Measurements from ENCODE around the gene AMPD2.
A peak's percentile ranks its signal among the peaks of the same experiment; 100 is the strongest.

The AMPD2 gene

DNA sequence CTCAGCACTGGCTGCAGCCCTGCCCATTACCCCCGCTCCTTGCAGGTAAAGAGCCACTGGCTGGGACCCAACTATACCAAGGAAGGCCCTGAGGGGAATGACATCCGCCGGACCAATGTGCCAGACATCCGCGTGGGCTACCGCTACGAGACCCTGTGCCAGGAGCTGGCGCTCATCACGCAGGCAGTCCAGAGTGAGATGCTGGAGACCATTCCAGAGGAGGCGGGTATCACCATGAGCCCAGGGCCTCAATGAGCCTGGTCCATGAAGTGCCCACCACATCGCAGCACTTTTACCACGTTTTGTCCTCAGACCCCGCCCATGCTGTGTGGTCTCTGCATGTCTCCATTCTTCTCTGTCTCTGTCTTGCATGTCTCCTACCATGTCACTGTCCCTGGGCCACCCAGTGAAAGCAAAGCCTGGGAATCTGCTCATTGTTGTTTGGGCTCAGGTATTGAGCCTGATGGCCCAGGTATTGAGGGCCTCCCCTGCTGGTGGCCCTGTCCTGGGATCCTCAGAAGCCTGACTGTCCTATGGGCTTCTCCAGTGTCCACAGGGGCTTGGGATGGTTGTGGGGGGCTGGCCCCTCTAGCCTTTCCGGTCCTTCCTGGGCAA is 11.4 kb downstream of the AMPD2 start:
- peak; percentile 42 for DNase-seq

DNA sequence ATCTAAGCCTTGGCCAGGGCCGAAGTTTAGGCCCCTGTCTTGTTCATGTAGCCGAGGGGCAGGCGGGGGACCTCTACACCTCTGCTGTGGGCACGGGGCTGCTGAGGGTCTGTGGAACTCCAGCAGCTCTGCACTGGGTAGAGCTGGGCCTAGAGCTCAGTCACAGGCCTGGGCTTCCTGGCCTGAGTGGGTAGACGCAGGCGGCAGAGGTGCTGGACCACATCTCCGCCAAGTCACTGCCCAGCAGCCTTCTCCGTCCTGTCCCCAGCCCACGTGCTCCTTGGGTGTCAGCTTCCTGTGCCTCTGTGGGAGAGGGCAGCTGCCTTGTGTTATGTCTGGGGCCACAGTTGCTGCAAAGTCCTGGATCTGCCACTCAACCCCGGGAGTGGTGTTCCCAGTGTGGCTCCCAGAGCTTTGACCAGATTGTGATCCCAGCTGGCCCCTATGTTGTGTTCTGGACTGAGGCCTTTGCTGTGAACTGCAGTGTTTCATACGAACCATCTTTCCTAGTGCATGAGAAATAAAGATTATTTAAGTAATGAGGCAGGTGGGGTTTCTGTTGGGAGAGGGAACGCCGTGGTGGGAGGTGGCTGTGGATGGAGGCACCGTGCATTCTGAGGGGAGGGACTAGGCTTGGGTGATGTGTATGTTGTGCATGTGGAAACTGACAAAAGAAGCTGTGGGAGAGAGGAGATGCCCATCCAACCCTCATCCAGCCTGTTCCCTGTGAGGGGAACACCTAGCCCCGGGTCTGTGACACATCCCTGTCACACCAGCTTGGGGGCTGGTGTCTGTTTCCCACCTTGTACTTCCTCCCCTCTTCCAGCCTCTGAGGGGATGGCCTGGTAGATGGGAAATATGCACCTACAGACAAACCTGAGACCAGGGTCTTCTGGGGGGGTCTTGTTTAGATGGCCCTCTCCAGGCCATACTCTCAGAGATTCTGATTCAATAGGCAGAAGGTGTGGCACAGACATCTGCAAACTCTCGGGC is 12.2 kb downstream of the AMPD2 start:
- peak; percentile 42 for DNase-seq

DNA sequence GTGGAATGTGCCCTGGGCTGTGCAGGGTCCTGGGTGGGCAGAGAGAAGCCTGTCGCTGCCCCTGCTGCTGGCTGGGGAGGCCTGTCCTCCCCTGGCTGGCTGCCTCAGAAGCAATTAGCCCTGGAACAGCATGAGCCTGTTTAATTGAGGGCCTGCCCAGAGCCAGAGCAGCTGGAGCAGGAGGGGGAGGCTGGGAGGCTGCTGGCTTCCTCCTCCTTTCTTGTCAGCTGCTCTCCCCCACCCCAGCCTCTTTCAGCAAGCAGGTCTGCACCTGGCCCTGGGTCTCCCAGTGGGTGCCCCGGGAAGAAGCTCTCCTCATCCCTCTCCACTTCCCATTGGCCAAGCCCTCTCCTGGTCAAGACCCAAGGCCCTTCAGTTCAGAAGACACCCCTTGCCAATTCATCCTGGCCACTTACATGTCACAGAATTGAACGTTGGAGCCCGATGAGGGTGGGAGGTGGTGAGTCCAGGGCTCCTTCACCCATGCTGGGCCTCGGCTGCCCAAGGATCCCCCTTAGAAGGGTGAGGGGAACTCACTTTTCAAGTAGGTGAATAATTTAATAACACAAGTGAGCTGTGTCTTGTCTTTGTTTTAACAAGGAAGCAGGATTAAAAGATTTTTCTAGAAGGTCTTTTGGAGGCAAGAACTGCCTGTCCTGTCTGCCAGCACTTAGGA is 13.2 kb downstream of the AMPD2 start:
- peak; percentile 88 for DNase-seq

DNA sequence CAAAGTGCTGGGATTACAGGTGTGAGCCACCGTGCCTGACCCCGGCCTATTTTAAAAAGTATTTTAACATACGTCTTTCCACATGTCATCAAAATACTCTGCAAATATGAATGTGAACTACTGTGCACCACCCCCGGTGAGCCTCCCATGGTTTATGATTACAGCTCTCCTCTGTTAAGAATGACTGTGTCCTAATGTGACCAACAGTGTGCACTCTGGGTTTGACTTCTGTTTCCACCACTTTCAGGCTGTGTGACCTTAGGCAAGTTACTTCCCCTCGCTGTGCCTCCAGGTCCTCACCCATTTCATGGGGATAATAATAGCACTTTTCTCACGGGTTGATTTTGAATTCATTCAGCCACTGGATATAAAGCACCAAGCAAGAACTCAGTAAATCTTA is 14.7 kb downstream of the AMPD2 start:
- peak; percentile 35 for DNase-seq

DNA sequence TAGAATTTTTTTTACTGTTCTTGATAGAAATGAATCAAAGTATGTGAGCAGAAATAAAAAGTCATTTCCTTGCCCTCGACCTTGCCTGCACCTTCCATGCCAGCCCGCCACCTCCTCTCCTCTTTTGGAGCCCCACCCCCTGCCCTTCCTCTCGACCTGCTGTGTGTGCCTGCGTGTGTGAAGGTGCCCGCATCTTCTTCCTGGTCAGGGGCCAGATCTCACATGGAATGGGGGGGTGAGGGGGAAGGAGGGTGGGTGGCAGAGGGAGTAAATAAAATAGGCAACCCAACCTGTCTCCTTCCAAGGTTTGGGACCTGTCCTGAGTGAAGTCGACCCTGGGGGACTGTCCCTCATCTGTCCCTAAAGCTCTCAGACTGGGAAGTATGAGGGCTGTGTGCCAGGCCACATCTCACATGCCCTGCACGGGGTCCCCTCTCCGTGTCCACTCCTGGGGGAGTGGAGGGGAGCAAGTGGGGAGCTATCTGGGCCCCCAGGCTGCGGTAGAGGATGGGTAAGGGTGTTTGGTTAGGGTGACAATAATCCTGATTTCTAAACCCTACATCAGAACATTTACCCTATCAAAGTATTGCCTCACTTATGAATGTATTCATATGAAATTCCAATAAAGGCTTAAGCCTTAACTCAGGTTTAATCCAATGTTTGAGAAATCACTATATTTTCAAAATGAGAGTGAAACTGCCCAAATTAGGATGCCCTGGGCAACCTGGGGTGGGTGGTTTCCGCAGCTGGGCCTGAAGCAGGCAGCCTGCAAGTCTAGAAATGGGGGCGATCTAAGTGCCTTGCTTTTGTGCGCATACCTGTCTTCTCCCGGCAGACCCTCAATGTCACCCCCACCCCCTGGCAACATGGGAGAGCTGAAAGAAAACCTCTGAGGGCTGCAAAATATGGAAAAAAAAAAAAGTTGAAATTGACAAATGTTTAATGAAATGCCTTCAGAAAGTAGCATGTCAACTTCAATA is 15.4 kb downstream of the AMPD2 start:
- peak; percentile 35 for DNase-seq

DNA sequence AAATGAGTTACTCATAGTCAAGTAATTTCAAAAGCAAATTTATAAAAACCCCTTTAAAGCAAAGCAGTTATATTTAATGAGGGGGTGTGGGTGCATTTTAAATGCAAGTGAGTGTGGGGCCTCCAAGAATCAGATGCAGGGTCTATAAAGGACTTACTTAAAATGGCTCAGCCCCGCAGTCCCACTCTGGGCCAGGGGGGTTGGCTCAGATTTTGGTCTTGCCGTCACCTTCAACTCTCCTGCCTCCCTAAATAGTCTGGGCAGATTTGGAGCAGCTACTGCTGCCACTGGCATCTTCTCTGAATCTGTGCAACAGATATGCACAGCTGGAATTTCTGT is 16.2 kb downstream of the AMPD2 start:
- no peak for DNase-seq

DNA sequence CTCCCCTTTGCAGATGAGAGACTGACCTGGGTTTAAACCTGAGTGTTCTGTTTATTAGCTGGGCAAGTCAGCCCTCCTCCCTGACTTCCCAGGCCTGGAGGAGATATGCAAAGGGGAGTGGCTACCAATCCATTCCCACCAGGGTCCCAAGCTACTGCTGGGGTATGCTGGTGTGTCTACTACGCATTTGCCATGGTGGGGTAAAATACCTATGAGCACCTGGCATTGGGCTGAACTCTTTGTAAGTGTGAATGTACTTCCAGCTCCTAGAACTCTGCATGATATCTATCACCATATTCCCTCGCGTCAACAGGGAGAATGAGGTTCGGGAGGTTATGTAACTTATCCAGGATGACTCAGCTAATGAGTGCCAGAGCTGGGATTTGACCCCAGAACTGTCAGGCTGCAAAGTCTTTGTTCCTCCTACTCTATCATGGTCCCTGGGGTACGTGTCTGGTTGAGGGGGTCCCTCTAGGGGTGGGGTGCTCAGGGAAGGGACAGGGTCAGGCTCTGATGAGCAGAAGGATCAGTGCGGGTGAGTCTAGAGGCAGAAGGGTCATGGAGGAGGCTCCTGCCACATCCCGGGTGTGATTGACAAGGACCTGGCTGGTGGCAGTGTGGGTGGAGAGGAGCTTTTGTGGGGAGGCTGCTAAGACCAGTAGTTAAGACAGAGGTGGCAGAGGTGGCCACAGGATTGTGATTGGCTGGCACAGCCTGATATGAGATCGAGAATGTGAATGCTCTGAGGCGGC is 16.7 kb downstream of the AMPD2 start:
- peak; percentile 71 for DNase-seq

DNA sequence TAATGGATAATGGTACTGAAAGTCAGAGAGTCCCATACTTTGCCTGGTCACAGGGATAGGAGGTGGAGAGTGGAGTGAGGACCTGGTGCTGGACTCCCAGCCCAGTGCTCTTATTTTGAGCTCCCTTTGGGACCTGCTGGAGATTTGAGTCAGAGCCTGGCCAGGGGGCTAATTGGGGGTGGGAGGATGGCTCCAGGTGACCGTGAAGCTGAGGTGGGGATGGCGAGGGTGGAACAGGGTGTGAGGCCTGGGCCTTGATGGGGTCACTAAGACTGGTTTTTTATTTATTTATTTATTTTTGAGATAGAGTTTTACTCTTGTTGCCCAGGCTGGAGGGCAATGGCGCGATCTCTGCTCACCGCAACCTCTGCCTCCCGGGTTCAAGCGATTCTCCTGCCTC is 17.8 kb downstream of the AMPD2 start:
- peak; percentile 22 for DNase-seq

DNA sequence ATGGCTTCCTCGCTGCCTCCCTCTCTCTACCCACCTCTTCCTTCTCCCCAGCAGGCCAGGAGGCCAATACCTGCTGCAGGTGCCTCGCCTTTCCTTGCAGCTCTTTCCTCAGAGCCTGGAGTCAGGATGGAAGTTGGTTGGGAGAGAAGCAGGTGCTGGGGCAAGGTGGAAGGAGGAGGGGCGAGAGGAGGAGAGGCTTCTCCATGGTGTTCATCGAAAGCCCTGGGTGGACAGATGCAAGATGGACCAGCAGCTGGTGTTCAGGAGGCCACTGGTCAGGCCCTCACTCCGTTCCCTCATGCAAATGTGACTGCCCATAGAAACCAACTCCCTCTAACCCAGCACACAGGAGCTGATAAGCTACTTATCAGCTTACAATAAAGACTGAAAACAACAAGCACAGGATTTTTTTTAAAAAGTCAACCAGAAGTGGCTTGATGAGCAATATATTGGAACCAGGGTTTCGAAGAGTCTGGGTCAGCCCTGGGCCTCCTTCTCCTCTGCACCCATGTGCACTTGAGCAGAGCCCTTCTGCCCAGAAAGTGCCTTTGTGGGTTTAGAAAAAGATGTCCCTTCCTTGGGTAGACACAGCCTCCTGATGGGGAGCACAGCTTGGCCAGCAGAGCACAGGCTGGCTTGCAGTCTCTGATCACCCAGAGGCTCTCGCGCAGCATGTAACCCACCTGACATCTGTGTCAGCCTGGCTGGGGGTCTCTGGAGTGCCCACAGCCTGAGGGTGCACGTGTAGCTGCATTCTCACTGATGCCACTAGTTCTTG is 19.6 kb downstream of the AMPD2 start:
- peak; percentile 45 for DNase-seq

DNA sequence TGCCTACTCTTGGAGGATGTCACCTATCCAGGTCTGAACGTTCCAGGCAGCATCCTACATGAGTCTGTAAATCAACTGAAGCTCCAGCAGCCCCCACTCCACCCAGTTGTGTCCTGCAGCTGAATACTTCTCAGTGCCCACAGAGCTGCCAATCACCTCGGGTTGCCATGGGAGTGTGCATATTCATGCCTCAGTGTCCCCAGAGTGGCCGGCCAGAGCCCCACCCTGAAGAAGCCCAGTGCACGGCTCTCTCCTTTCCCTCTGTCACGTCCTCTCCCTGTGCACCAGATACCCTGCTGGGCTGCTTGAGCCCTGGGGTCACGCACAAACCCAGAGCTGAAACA is 20.2 kb downstream of the AMPD2 start:
- no peak for DNase-seq

DNA sequence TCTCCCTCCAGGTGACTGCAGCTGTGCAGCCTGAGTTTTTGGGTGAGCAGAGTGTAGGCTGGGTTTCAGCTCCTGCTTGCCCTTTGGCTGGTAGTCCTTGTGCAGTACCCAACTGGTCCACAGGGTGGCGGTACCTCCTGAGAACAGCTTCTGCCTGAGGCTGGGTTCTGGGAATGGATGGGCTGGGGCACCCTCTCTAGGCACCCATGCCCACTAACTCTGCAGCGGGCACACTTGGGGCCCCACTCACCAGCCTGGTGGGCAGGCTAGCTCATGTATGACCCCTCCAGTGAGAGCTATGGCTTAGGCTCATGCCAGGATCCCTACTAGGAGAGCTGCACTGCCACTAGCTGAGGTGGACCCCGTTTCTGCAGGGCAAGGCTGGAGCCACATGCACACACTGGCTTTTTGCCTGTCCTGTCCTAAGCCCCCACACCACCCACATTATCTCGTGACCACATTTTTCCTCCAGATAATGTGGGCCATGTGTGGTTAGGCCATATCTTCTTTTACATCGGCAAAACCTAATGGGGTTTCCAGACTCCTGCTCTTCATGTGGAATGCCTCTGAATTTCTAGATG is 20.7 kb downstream of the AMPD2 start:
- peak; percentile 91 for DNase-seq

DNA sequence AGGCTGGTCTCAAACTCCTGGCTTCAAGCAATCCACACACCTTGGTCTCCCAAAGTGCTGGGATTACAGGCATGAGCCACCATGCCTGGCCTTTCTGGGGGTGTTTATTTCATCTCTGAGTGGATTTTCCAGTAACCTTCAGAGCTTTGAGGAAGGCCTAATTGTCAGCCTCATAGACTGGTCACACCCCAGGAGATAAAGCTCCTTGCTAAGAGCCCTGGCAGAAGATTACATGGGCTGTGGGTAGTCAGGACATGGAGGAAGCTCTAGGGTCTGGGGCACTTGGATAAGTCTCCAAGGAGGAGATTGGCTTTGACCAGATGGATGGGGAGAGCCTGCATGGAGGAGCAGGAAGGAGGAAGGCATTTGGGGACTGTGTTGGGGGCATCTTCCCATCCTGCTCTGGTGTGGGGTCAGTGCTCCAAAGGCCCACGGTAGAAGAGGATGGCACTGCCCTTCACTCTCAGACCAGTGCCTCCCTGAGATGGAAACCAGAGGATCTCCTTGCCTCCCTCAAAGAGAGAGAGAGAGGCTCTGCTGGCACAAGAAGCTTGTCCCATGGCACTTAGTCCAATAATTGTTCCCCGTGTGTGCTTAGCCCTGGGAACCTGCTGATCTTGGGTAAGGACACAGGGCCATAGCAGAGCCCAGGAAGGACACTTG is 21.6 kb downstream of the AMPD2 start:
- DNase-seq = peak; percentile 29

DNA sequence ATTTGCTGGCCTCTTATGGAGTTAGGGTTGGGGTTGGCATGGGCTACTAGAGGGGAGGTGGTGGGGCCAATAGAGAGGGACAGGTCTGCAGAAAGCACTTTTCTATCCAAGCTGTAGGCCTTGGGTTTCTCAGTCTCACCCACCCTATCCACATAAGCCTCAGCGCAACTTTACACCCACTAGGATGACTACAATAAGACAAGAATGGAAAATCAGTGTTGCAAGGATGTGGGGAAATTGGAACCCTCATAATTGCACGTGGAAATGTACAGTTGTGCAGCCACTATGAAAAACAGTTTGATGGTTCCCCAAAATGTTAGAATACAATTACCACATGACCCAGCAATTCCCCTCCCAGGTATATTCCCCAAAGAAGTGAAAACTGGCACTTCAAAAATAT is 22.2 kb downstream of the AMPD2 start:
- no peak for DNase-seq

DNA sequence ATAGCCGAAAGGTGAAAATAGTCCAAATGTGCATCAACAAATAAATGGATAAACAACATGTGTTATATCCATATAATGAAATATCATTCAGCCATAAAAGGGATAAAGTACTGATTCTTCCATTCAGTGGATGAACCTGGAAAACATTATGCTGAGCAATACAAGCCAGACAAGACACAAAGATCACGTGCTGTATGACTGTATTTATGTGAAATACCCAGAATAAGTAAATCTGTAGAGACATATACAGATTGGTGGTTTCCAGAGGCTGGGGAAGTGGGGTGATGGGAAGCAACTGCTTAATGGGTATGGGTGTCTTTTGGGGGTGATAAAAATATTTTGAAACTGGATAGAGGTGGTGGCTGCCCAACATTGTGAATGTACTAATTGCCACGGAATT is 23.0 kb downstream of the AMPD2 start:
- peak; percentile 4 for DNase-seq

DNA sequence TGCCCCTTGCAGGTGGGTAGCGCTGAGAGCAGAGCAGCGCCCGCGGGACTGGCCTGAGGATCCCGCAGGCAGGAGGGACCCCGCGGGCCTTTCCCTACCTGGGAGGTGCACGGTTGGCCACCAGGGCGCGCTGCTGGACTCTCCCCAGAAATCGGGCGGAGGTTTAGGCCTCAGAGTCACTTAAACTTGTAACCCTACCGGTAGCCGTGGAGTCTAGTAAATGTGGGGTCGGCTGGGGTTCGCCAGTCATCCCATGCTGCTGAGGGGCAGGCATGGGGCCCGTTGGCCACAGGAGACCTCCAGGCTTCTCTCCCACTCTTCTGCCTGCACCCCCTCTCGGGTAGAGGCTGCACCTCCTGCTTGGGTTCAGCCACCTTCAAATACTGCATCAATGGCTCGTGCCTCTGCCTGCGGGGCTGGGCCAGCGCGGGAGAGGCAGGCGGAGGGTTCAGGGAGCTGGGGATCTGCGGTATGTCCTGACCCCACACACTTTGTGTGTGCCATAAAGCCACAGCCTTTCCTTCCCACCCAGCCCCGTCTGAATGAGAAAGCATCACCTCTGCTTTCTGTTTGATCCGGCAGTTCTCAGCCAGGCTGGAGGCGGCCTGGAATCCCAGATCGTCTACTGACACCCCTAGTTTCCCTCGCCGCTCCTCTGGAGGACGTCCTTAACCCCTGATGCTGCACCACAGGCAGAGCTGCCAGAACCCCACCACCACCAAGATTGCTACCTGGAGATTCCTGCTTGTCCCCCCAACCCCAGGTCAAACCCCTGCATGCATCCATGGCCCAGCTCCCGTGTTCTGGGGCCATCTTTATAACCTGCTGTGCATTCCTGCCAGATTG is 24.0 kb downstream of the AMPD2 start:
- peak; percentile 90 for DNase-seq

DNA sequence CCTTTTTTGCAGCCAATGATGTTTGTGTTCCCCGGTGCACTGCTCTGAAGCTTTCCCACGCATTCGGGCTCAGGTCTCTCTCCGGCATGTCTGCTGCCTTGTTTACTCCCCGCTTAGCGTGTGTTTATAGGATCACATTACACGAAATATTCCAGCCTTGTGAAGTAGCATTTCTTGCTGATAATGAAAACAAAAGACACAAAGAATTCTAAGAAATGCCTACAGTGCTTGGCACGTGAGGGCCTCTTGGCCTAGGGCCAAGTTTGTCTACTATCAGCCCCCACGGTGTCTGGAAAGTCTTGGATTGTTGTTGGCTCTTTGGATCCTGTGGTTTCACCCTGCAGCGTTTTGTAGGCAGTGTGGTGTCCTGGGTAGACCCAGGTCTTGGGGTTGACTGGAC is 25.0 kb downstream of the AMPD2 start:
- DNase-seq = peak; percentile 60

DNA sequence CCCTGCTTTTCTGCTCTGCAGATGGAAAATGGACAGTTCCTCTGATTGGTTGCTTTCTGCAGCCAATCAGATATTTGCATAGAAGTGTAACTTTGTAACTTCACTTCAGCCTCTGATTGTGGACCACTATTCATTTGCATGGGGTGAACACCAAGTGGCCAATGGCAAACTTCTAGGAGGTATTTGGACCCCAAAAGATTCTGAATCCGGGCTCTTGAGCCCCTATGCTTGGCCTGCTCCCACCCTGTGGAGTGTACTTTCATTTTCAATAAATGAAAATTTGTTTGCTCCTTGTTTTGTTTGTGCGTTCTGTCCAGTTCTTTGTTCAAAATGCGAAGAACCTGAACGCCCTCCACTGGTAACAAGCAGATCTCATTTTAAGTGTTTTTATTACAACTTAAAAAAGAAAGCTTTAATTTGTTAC is 29.9 kb downstream of the AMPD2 start:
- DNase-seq = peak; percentile 28

DNA sequence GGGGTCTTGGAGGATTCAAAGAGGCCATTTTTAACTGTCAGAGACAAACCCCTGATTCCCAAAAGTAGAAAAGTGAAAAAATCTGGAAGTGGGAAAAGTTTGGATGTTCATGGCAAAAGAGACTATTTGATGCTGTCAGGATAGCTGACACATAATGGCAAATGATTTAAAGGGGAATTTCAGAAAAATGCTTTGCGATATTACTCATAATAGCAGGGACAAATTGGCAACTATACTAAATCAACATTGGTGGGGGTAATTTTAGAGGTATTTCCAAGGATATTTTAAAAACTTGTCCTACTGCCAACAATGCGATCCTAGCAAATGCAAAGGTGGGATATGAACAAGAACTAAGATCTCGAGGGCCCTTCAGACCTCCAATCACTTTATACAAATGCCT is 31.0 kb downstream of the AMPD2 start:
- no peak for DNase-seq

DNA sequence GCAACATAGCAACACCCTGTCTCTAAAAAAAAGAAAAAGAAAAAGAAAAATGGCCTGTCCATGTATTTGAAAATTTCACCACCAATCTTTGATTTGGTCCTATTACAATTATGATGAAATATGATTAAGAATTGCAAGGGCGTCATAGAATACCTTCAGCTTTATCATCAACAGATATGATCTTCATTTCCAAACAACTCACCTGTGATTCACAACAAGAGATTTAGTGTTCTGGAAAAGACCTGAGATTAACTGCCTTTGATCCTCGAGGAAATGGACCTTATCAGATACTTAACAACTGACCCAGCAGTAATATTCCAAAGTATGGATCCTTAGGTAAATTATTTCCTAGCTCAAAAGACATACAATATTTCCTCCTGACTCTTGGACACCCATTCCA is 32.8 kb downstream of the AMPD2 start:
- no peak for DNase-seq
